Stimulated activated naive B cell treated with anti-CD40 and anti-IgM and Interleukin-4, amounts not matched to agents 10 μg/mL and 1 μg/mL and 100 μg/mL, for 72 hours (primary cell): ENCODE results near the gene EMC1.
"Not testable (repeated sequence)": the region's sequence is repeated elsewhere in the genome, so short reads cannot be mapped to it uniquely, and the experiment has no call there.

ENCODE experiments used
- ATAC-seq, 2 donors: fragments of 150-1000 bp; cut with Tn5 transposase; replicated peaks; 2 replicates each; pipeline ENCODE4 v1.10.0; 2021; ENCODE audit warnings: moderate library complexity in 1 of 2
- DNase-seq: peaks from one replicate; pipeline ENCODE4 v3.0.0; 2021
- H3K27ac Mint-ChIP-seq: one replicate; pipeline ENCODE4 v1.8.0; 2022; ENCODE audit warnings: mild to moderate bottlenecking, mixed read lengths
- H3K27me3 Mint-ChIP-seq, 2 donors: one replicate each; pipeline ENCODE4 v1.8.0; 2022; ENCODE audit warnings: mixed read lengths in 2 of 2
- H3K36me3 Mint-ChIP-seq, 2 donors: one replicate each; pipeline ENCODE4 v1.8.0; 2022; ENCODE audit warnings: mixed read lengths in 2 of 2, mild to moderate bottlenecking in 1 of 2
- H3K4me1 Mint-ChIP-seq, 2 donors: one replicate each; pipeline ENCODE4 v1.8.0; 2022; ENCODE audit warnings: mixed read lengths in 2 of 2, mild to moderate bottlenecking in 1 of 2
- H3K4me3 Mint-ChIP-seq, 2 donors: one replicate each; pipeline ENCODE4 v1.8.0; 2022; ENCODE audit warnings: mild to moderate bottlenecking in 2 of 2, mixed read lengths in 2 of 2, moderate library complexity in 1 of 2
- H3K9me3 Mint-ChIP-seq, 2 donors: one replicate each; pipeline ENCODE4 v1.8.0; 2022; ENCODE audit warnings: mixed read lengths in 2 of 2, mild to moderate bottlenecking in 1 of 2

Gene EMC1

GRCh38 chr1:19216585-19216984 lies 34.7 kb downstream of the EMC1 start:
- Mint-ChIP-seq H3K27ac (peak overlapping the region; percentile 57), H3K36me3 (peaks cover 34 to 60% of the 10 kb centered on the region in 2 donors)
- not testable (repeated sequence) for H3K4me3 Mint-ChIP-seq

GRCh38 chr1:19213580-19213979 lies 37.7 kb downstream of the EMC1 start:
- DNase-seq (no peak), ATAC-seq (no peak)
- peaks cover 19 to 35% of the 10 kb centered on the region in 2 donors for H3K36me3 Mint-ChIP-seq
- H3K27me3 Mint-ChIP-seq, result no peaks in the 10 kb centered on the region
- H3K27ac Mint-ChIP-seq, result no peak overlapping the region
- H3K9me3 Mint-ChIP-seq, result no peaks in the 10 kb centered on the region
- H3K4me3 Mint-ChIP-seq, result no peak overlapping the region
- H3K4me1 Mint-ChIP-seq, result peaks cover 15 to 40% of the 10 kb centered on the region in 2 donors

More at GRCh38 chr1:19216585-19216984, 34.7 kb downstream of the EMC1 start:
- ATAC-seq, H3K27me3 Mint-ChIP-seq, DNase-seq, H3K9me3 Mint-ChIP-seq: not testable (repeated sequence)
- H3K4me1 Mint-ChIP-seq, result peaks cover 20 to 37% of the 10 kb centered on the region in 2 donors

- Mint-ChIP-seq H3K4me1 (peaks cover 18 to 50% of the 10 kb centered on the region in 2 donors), H3K36me3 (peaks cover 15 to 27% of the 10 kb centered on the region in 2 donors), H3K9me3 (no peaks in the 10 kb centered on the region), H3K4me3 (peak overlapping the region in 1 of 2 donors; percentile 51), H3K27ac (no peak overlapping the region), H3K27me3 (no peaks in the 10 kb centered on the region)
- DNase-seq (no peak), ATAC-seq (no peak)
These were observed 39.2 kb downstream of the EMC1 start for GRCh38 chr1:19212167-19212566.

GRCh38 chr1:19210772-19211549 lies 40.4 kb downstream of the EMC1 start:
- Mint-ChIP-seq H3K4me3 (peak overlapping the region; percentile 87 to 92), H3K9me3 (no peaks in the 10 kb centered on the region), H3K27ac (peak overlapping the region; percentile 94), H3K36me3 (peaks cover 12 to 28% of the 10 kb centered on the region in 2 donors), H3K4me1 (peaks cover 21 to 59% of the 10 kb centered on the region in 2 donors), H3K27me3 (no peaks in the 10 kb centered on the region)
- ATAC-seq, result no peak
- no peak for DNase-seq

- DNase-seq (peak; percentile 95), ATAC-seq (peak; percentile 86 to 91)
- H3K27me3 Mint-ChIP-seq, result no peaks in the 10 kb centered on the region
- peak within 1 kb of the TSS; percentile 87 to 92 for H3K4me3 Mint-ChIP-seq
- peaks cover 10 to 31% of the 10 kb centered on the region in 2 donors for H3K36me3 Mint-ChIP-seq
- H3K9me3 Mint-ChIP-seq, result no peaks in the 10 kb centered on the region
- peak within 1 kb of the TSS; percentile 94 for H3K27ac Mint-ChIP-seq
- peaks cover 26 to 64% of the 10 kb centered on the region in 2 donors for H3K4me1 Mint-ChIP-seq
These were observed 41.1 kb downstream of the EMC1 start, which contains the start of gene UBR4 for GRCh38 chr1:19209990-19210771. UBR4 (minus strand) TSS chr1:19210266; CDS start chr1:19210248, 18 bp downstream.

GRCh38 chr1:19209439-19209989 lies 41.8 kb downstream of the EMC1 start:
- DNase-seq (peak; percentile 80), ATAC-seq (peak; percentile 83 to 84)
- peaks cover 13 to 34% of the 10 kb centered on the region in 2 donors for H3K36me3 Mint-ChIP-seq
- H3K9me3 Mint-ChIP-seq, result no peaks in the 10 kb centered on the region
- peak overlapping the region; percentile 87 to 92 for H3K4me3 Mint-ChIP-seq
- peak overlapping the region; percentile 94 for H3K27ac Mint-ChIP-seq
- H3K4me1 Mint-ChIP-seq, result peaks cover 29 to 69% of the 10 kb centered on the region in 2 donors
- no peaks in the 10 kb centered on the region for H3K27me3 Mint-ChIP-seq

GRCh38 chr1:19208710-19209438 lies 42.5 kb downstream of the EMC1 start:
- Mint-ChIP-seq H3K36me3 (peaks cover 14 to 30% of the 10 kb centered on the region in 2 donors), H3K9me3 (no peaks in the 10 kb centered on the region), H3K4me3 (peak overlapping the region; percentile 87 to 92), H3K4me1 (peaks cover 28 to 72% of the 10 kb centered on the region in 2 donors), H3K27ac (peak overlapping the region; percentile 94), H3K27me3 (no peaks in the 10 kb centered on the region)
- no peak for DNase-seq
- ATAC-seq, result no peak

GRCh38 chr1:19206947-19207346 lies 44.4 kb downstream of the EMC1 start:
- Mint-ChIP-seq H3K9me3 (no peaks in the 10 kb centered on the region), H3K36me3 (peaks cover 15 to 28% of the 10 kb centered on the region in 2 donors), H3K4me3 (peak overlapping the region; percentile 36 to 49), H3K27me3 (no peaks in the 10 kb centered on the region), H3K27ac (peak overlapping the region; percentile 51), H3K4me1 (peaks cover 30 to 72% of the 10 kb centered on the region in 2 donors)
- no peak for ATAC-seq
- no peak for DNase-seq

- H3K27ac Mint-ChIP-seq, result no peak overlapping the region
- no peak overlapping the region for H3K4me3 Mint-ChIP-seq
- H3K36me3 Mint-ChIP-seq, result peaks cover 16 to 33% of the 10 kb centered on the region in 2 donors
- ATAC-seq, result no peak
- H3K9me3 Mint-ChIP-seq, result no peaks in the 10 kb centered on the region
- peaks cover 30 to 71% of the 10 kb centered on the region in 2 donors for H3K4me1 Mint-ChIP-seq
- no peak for DNase-seq
- no peaks in the 10 kb centered on the region for H3K27me3 Mint-ChIP-seq
These were observed 45.5 kb downstream of the EMC1 start for GRCh38 chr1:19205845-19206244.

- no peak for ATAC-seq
- Mint-ChIP-seq H3K4me3 (no peak overlapping the region), H3K36me3 (peaks cover 15 to 33% of the 10 kb centered on the region in 2 donors), H3K4me1 (peaks cover 30 to 72% of the 10 kb centered on the region in 2 donors), H3K9me3 (no peaks in the 10 kb centered on the region), H3K27ac (no peak overlapping the region), H3K27me3 (no peaks in the 10 kb centered on the region)
- DNase-seq, result no peak
These were observed 45.9 kb downstream of the EMC1 start for GRCh38 chr1:19205403-19205802.

- peaks cover 13 to 30% of the 10 kb centered on the region in 2 donors for H3K36me3 Mint-ChIP-seq
- no peak for ATAC-seq
- no peaks in the 10 kb centered on the region for H3K9me3 Mint-ChIP-seq
- H3K4me3 Mint-ChIP-seq, result no peak overlapping the region
- H3K27me3 Mint-ChIP-seq, result no peaks in the 10 kb centered on the region
- DNase-seq, result no peak
- H3K4me1 Mint-ChIP-seq, result peaks cover 30 to 72% of the 10 kb centered on the region in 2 donors
- no peak overlapping the region for H3K27ac Mint-ChIP-seq
These were observed 46.7 kb downstream of the EMC1 start for GRCh38 chr1:19204446-19205266.

- Mint-ChIP-seq H3K4me1 (peaks cover 27 to 62% of the 10 kb centered on the region in 2 donors), H3K9me3 (no peaks in the 10 kb centered on the region), H3K36me3 (peaks cover 17 to 35% of the 10 kb centered on the region in 2 donors), H3K4me3 (no peak overlapping the region), H3K27ac (no peak overlapping the region), H3K27me3 (no peaks in the 10 kb centered on the region)
- no peak for ATAC-seq
- DNase-seq, result no peak
These were observed 47.9 kb downstream of the EMC1 start for GRCh38 chr1:19203440-19203839.

- Mint-ChIP-seq H3K27me3 (no peaks in the 10 kb centered on the region), H3K4me3 (no peak overlapping the region), H3K4me1 (peaks cover 25 to 55% of the 10 kb centered on the region in 2 donors), H3K36me3 (peaks cover 18 to 38% of the 10 kb centered on the region in 2 donors), H3K27ac (peak overlapping the region; percentile 5), H3K9me3 (no peaks in the 10 kb centered on the region)
- ATAC-seq, result no peak
- no peak for DNase-seq
These were observed 48.9 kb downstream of the EMC1 start for GRCh38 chr1:19202396-19202795.
